Adrenal gland (tissue), 12 donors: ENCODE results near the gene PAK5. TPM values are rescaled to one million over a fixed set of nuclear protein-coding genes. Genes with fewer than 3 reads are reported as not detected.

Source experiments
- DNase-seq, 7 donors: peaks; one replicate each; pipeline ENCODE4 v3.0.0-alpha.2; 2019 to 2020
- H3K27ac ChIP-seq, 5 donors: fragments of 200-600 bp; sonication (generic) in 4 of 5; 1 replicate in 3 of 5; 2 replicates in 2 of 5; pipeline versions ENCODE4 v1.5.1 to v1.8.0; 2016 to 2020; ENCODE audit warnings: mild to moderate bottlenecking in 1 of 5
- H3K27me3 ChIP-seq: fragments of 200-600 bp; 2 replicates; pipeline ENCODE4 v1.8.0; 2021
- H3K36me3 ChIP-seq, 2 donors: fragments of 200-600 bp; replicated peaks in 1 of 2; 1 replicate in 1 of 2; 2 replicates in 1 of 2; pipeline versions ENCODE4 v1.5.1 to v1.8.0; 2018 to 2022
- H3K4me1 ChIP-seq, 2 donors: fragments of 200-600 bp; replicated peaks in 1 of 2; 1 replicate in 1 of 2; 2 replicates in 1 of 2; pipeline versions ENCODE4 v1.5.1 to v1.8.0; 2018 to 2021
- H3K4me3 ChIP-seq, 4 donors: fragments of 200-600 bp; sonication (generic) in 3 of 4; one replicate each; pipeline ENCODE4 v1.5.1; 2016 to 2018
- H3K9me3 ChIP-seq, 3 donors: fragments of 200-600 bp; sonication (generic) in 1 of 3; replicated peaks in 1 of 3; 1 replicate in 2 of 3; 2 replicates in 1 of 3; pipeline versions ENCODE4 v1.5.1 to v1.8.0; 2016 to 2021
- POLR2A ChIP-seq, 2 donors: fragments of 450-650 bp; IDR thresholded peaks; one replicate each; pipeline ENCODE4 v1.6.1; 2017; ENCODE audit warnings: antibody characterized with exemption in 2 of 2, mild to moderate bottlenecking in 2 of 2, moderate library complexity in 1 of 2
- WGBS, 4 donors: extraction: QIAGEN DNeasy Blood & Tissue Kit in 2 of 4; methylation state at CpG; one replicate each; pipeline versions ENCODE4 v1.1.5 to v1.1.7; 2013 to 2017; 5-methylcytosine and 5-hydroxymethylcytosine counted together
- intact Hi-C, 2 donors: fragments of 100-400 bp; cut with DNase I; formaldehyde crosslinking; loops; one replicate each; pipeline versions ENCODE4 v1.14.1 to v1.15.0; 2022 to 2023
- polyA plus RNA-seq, 3 donors: library from polyadenylated mRNA; stranded (reverse); fragments of 200-250 nt in 2 of 3; fragments of 350-450 nt in 1 of 3; fragmentation: Illumina TruSeq in 1 of 3; extraction: RNeasy Lipid Tissue Mini Kit (QIAGEN cat#74804) in 1 of 3; gene quantifications; one replicate each; pipeline ENCODE4 v1.2.3, GENCODE V29; 2013 to 2014
- total RNA-seq, 9 donors: library from RNA; depleted of rRNA in 4 of 9; stranded (reverse); fragments of >200 nt in 4 of 9; fragments of 120-200 nt in 1 of 9; fragmentation: NEBNext Ultra II Directional in 1 of 9; extraction: Animal tissue kit (Norgen Biotek cat#: 25700) in 1 of 9; gene quantifications; one replicate each; pipeline versions ENCODE4 v1.1.0 to v1.2.4, GENCODE V29; 2013 to 2023
- TF ChIP-seq, protein P1 (sequence below), 6 experiments: fragments of 450-650 bp in 4 of 6; fragments of 200-600 bp in 2 of 6; sonication (generic) in 1 of 6; IDR thresholded peaks; 1 replicate in 5 of 6; 2 replicates in 1 of 6; pipeline versions ENCODE4 v1.5.1 to v1.8.0; 2016 to 2021; ENCODE audit warnings: antibody characterized with exemption in 6 of 6, mild to moderate bottlenecking in 2 of 6, moderate library complexity in 1 of 6
- donor health status: healthy with polysubstance abuse.
- donor health status: Bipolar disorder and iron deficiency.
- donor health status: DM: yes; HTN: yes; CAD: no.
- donor health status: DM: no; HTN: no; CAD: no.
- donor health status: DM: no; HTN: no; CAD: no.
- donor health status: DM: yes; HTN: yes; CAD: no.

Gene PAK5
- total and polyA plus RNA-seq, 12 donors: 1.2 to 17.0 (median 4.0) TPM

GRCh38 chr20:9739991-9740390 is 98.9 kb downstream of the PAK5 start:
- Histone ChIP-seq H3K36me3 (no peaks in the 10 kb centered on the region), H3K9me3 (no peaks in the 10 kb centered on the region), H3K4me3 (no peak overlapping the region), H3K27me3 (no peaks in the 10 kb centered on the region), H3K27ac (no peak overlapping the region), H3K4me1 (no peaks in the 10 kb centered on the region)
- no peak for DNase-seq
- intact Hi-C loops: no loop called here
- WGBS, 4 donors: 90 to 93% (median 91%) methylated on average over 4 of the region's 4 CpGs
- TF ChIP-seq POLR2A (IDR thresholded peaks at IDR 0.05): no peak
- TF ChIP-seq, protein P1, sequence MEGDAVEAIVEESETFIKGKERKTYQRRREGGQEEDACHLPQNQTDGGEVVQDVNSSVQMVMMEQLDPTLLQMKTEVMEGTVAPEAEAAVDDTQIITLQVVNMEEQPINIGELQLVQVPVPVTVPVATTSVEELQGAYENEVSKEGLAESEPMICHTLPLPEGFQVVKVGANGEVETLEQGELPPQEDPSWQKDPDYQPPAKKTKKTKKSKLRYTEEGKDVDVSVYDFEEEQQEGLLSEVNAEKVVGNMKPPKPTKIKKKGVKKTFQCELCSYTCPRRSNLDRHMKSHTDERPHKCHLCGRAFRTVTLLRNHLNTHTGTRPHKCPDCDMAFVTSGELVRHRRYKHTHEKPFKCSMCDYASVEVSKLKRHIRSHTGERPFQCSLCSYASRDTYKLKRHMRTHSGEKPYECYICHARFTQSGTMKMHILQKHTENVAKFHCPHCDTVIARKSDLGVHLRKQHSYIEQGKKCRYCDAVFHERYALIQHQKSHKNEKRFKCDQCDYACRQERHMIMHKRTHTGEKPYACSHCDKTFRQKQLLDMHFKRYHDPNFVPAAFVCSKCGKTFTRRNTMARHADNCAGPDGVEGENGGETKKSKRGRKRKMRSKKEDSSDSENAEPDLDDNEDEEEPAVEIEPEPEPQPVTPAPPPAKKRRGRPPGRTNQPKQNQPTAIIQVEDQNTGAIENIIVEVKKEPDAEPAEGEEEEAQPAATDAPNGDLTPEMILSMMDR (IDR thresholded peaks at IDR 0.05): no peak

DNA sequence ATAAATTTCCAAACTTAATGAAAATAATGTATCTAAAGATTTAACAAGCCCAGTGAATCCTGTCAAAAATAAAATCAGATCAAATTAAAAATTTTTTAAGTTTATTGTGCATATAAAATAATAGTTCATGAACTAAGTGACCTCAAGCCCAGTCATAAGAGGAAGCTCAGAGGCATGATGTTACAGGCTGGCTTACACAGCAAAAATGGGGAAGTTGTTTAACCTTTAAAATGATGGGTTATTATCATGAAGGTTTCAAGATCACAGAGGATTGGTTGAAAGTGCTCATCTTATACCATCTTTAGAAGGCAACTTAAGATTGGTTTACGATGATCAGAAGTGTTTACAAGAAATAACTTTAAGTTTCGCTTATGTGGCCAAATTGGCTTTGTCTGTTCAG is 102.5 kb downstream of the PAK5 start:
- WGBS, 4 donors: 92 to 99% (median 94%) methylated on average over 2 of the region's 2 CpGs
- Histone ChIP-seq H3K4me3 (no peak overlapping the region), H3K9me3 (no peaks in the 10 kb centered on the region), H3K27me3 (no peaks in the 10 kb centered on the region), H3K27ac (no peak overlapping the region), H3K4me1 (no peaks in the 10 kb centered on the region), H3K36me3 (no peaks in the 10 kb centered on the region)
- no peak for TF ChIP-seq POLR2A (IDR thresholded peaks at IDR 0.05)
- TF ChIP-seq, protein P1 (IDR thresholded peaks at IDR 0.05): no peak
- intact Hi-C loops: no loop called here
- DNase-seq: no peak

DNA sequence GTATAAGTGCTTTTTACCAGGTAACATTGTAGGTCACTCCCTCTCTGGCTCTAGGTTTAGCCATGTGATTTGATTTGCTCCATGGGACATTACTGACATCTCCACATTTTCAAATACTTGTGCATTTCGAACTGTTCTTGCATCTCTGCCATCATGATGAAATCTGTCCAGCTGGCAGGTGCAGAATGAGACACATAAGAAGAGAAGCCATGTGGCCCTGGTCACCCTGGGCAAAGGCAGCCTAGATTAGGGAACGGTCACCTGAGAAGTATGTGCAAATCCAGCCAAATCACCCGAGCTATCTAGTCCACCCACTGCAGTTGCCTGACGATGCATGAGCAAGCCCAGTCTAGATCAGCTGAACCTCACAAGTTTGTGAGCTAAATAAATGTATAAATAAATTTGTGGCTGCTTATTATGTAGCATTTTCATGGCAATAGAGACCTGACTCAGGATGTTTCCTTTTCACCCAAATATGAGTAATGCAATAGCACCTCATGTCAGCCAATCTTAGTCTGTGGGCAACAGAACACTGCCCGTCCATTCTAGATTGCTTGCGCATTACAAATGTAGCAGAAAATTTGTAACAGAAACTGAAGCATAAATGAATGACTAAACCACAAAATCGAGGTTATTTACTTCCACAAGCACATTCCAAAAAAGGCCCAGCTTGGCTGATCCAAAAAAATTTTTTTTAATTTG is 115.2 kb downstream of the PAK5 start:
- Histone ChIP-seq H3K4me1 (no peaks in the 10 kb centered on the region), H3K4me3 (no peak overlapping the region), H3K27me3 (no peaks in the 10 kb centered on the region), H3K27ac (no peak overlapping the region), H3K36me3 (no peaks in the 10 kb centered on the region), H3K9me3 (no peaks in the 10 kb centered on the region)
- intact Hi-C loops: no loop called here
- WGBS, 4 donors: 82 to 92% (median 86%) methylated on average over 7 of the region's 7 CpGs
- TF ChIP-seq, protein P1 (IDR thresholded peaks at IDR 0.05): no peak
- no peak for TF ChIP-seq POLR2A (IDR thresholded peaks at IDR 0.05)
- no peak for DNase-seq

GRCh38 chr20:9711872-9712271 is 127.0 kb downstream of the PAK5 start:
- no peak for DNase-seq
- no peak for TF ChIP-seq POLR2A (IDR thresholded peaks at IDR 0.05)
- TF ChIP-seq, protein P1 (IDR thresholded peaks at IDR 0.05): no peak
- H3K27me3 ChIP-seq: no peaks in the 10 kb centered on the region
- no peaks in the 10 kb centered on the region for H3K9me3 ChIP-seq
- intact Hi-C loops: no loop called here
- H3K36me3 ChIP-seq: no peaks in the 10 kb centered on the region
- no peak overlapping the region for H3K4me3 ChIP-seq
- H3K4me1 ChIP-seq: no peaks in the 10 kb centered on the region
- no peak overlapping the region for H3K27ac ChIP-seq
- WGBS, 4 donors: 45 to 78% (median 61%) methylated on average over 2 of the region's 2 CpGs
